ENCODE data around the gene PTPRT.

- TF ChIP-seq CTCF (IDR thresholded peaks at IDR 0.05; ENCODE audit: low read depth, low read length, missing input control) (no peak), MAX (IDR thresholded peaks at IDR 0.05) (no peak), GABPA (IDR thresholded peaks at IDR 0.05 in 1 of 2, conservative IDR thresholded peaks at IDR 0.05 in 1 of 2) (no peak), RAD21 (IDR thresholded peaks at IDR 0.05) (no peak), HNF4G (IDR thresholded peaks at IDR 0.05) (no peak)
- TF ChIP-seq, protein P1, sequence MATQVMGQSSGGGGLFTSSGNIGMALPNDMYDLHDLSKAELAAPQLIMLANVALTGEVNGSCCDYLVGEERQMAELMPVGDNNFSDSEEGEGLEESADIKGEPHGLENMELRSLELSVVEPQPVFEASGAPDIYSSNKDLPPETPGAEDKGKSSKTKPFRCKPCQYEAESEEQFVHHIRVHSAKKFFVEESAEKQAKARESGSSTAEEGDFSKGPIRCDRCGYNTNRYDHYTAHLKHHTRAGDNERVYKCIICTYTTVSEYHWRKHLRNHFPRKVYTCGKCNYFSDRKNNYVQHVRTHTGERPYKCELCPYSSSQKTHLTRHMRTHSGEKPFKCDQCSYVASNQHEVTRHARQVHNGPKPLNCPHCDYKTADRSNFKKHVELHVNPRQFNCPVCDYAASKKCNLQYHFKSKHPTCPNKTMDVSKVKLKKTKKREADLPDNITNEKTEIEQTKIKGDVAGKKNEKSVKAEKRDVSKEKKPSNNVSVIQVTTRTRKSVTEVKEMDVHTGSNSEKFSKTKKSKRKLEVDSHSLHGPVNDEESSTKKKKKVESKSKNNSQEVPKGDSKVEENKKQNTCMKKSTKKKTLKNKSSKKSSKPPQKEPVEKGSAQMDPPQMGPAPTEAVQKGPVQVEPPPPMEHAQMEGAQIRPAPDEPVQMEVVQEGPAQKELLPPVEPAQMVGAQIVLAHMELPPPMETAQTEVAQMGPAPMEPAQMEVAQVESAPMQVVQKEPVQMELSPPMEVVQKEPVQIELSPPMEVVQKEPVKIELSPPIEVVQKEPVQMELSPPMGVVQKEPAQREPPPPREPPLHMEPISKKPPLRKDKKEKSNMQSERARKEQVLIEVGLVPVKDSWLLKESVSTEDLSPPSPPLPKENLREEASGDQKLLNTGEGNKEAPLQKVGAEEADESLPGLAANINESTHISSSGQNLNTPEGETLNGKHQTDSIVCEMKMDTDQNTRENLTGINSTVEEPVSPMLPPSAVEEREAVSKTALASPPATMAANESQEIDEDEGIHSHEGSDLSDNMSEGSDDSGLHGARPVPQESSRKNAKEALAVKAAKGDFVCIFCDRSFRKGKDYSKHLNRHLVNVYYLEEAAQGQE (IDR thresholded peaks at IDR 0.05): no peak
Measured at GRCh38 chr20:42159808-42160207, 1029.9 kb downstream of the PTPRT start.

All from liver (tissue), 3 donors.